Pancreas (tissue), 10 donors: ENCODE data around the gene FBN2. TPM values are rescaled to one million over a fixed set of nuclear protein-coding genes. Genes with fewer than 3 reads are reported as not detected.

Source experiments
- ATAC-seq, 4 donors: fragments of 200-7000 bp; cut with Tn5 transposase; one replicate each; pipeline versions ENCODE4 v1.8.0 to v1.9.1; 2020; ENCODE audit warnings: mild to moderate bottlenecking in 4 of 4, moderate library complexity in 4 of 4
- DNase-seq, 6 donors: peaks; one replicate each; pipeline ENCODE4 v3.0.0-alpha.2; 2020
- FAIRE-seq: peaks from 2 replicates; lab custom pipeline; 2012; peaks lifted over from hg19 to GRCh38; lab: Jason Lieb, UNC
- H3K27ac ChIP-seq, 4 donors: fragments of 200-600 bp; sonication (generic); 1 replicate in 3 of 4; 2 replicates in 1 of 4; pipeline versions ENCODE4 v1.5.0 to v1.8.0; 2020
- H3K27me3 ChIP-seq, 4 donors: fragments of 200-600 bp; one replicate each; pipeline ENCODE4 v1.8.0; 2021
- H3K36me3 ChIP-seq, 3 donors: fragments of 200-600 bp; sonication (generic) in 1 of 3; one replicate each; pipeline versions ENCODE4 v1.5.0 to v1.8.0; 2020 to 2021
- H3K4me1 ChIP-seq, 3 donors: fragments of 200-600 bp; one replicate each; pipeline ENCODE4 v1.8.0; 2021
- H3K4me3 ChIP-seq, 4 donors: fragments of 200-600 bp; sonication (generic) in 2 of 4; one replicate each; pipeline versions ENCODE4 v1.5.0 to v1.8.0; 2020 to 2021
- H3K9me3 ChIP-seq, 4 donors: fragments of 200-600 bp; one replicate each; pipeline ENCODE4 v1.8.0; 2021
- CTCF ChIP-seq, 4 donors: fragments of 200-600 bp; sonication (generic) in 3 of 4; IDR thresholded peaks; one replicate each; pipeline versions ENCODE4 v1.5.0 to v1.8.0; 2021; ENCODE audit warnings: antibody characterized with exemption in 4 of 4
- WGBS, 2 donors: extraction: QIAGEN DNeasy Blood & Tissue Kit; methylation state at CpG; one replicate each; pipeline ENCODE4 v1.1.7; 2013; 5-methylcytosine and 5-hydroxymethylcytosine counted together
- intact Hi-C, 3 donors: fragments of 100-400 bp; cut with DNase I; formaldehyde crosslinking; loops; one replicate each; pipeline versions ENCODE4 v1.11.1 to v1.14.2; 2022
- polyA plus RNA-seq, 2 donors: library from polyadenylated mRNA; stranded (reverse); fragments of 200-250 nt; gene quantifications; one replicate each; pipeline ENCODE4 v1.2.3, GENCODE V29; 2013
- total RNA-seq, 6 donors: library from RNA; stranded (reverse); fragmentation: NEBNext Ultra II Directional in 4 of 6; extraction: Animal tissue kit (Norgen Biotek cat#: 25700) in 4 of 6; gene quantifications; one replicate each; pipeline versions ENCODE4 v1.2.1 to v1.2.4, GENCODE V29; 2021 to 2023
- donor health status: healthy with polysubstance abuse.
- donor health status: DM: no; HTN: no; CAD: no; lungs with moderate emphysema.
- donor health status: DM: no; HTN: no; CAD: no.
- donor health status: control.
- donor health status: control.
- donor health status: Bipolar disorder and iron deficiency.
- donor health status: DM: yes; HTN: yes; CAD: no.
- donor health status: DM: no; HTN: no; CAD: no.
- donor health status: DM: no; HTN: no; CAD: no.
- donor health status: DM: yes; HTN: yes; CAD: no.

FBN2 gene
- total and polyA plus RNA-seq, 8 donors = 0.04 to 0.78 (median 0.18) TPM; not detected in 3

GRCh38 chr5:128472036-128472435 is 66.0 kb downstream of the FBN2 start:
- no peak for ATAC-seq
- Histone ChIP-seq H3K27me3 (no peaks in the 10 kb centered on the region), H3K27ac (no peak overlapping the region), H3K4me1 (no peaks in the 10 kb centered on the region), H3K4me3 (no peak overlapping the region), H3K36me3 (no peaks in the 10 kb centered on the region), H3K9me3 (no peaks in the 10 kb centered on the region)
- TF ChIP-seq CTCF (IDR thresholded peaks at IDR 0.05) = no peak
- no peak for FAIRE-seq
- no peak for DNase-seq
- WGBS, 2 donors = 60% methylated on average over 2 of the region's 2 CpGs
- intact Hi-C loops = no loop called here

GRCh38 chr5:128470663-128471062 is 67.4 kb downstream of the FBN2 start:
- Histone ChIP-seq H3K36me3 (no peaks in the 10 kb centered on the region), H3K27ac (no peak overlapping the region), H3K9me3 (no peaks in the 10 kb centered on the region), H3K4me3 (no peak overlapping the region), H3K27me3 (no peaks in the 10 kb centered on the region), H3K4me1 (no peaks in the 10 kb centered on the region)
- DNase-seq (no peak), ATAC-seq (no peak), FAIRE-seq (no peak)
- intact Hi-C loops = no loop called here
- no peak for TF ChIP-seq CTCF (IDR thresholded peaks at IDR 0.05)
- 53 to 56% methylated on average over 1 of the region's 1 CpG for WGBS, 2 donors

GRCh38 chr5:128469912-128470311 is 68.1 kb downstream of the FBN2 start:
- WGBS, 2 donors = 31 to 43% methylated on average over 2 of the region's 2 CpGs
- Histone ChIP-seq H3K36me3 (no peaks in the 10 kb centered on the region), H3K4me3 (no peak overlapping the region), H3K27me3 (no peaks in the 10 kb centered on the region), H3K27ac (no peak overlapping the region), H3K9me3 (no peaks in the 10 kb centered on the region), H3K4me1 (no peaks in the 10 kb centered on the region)
- ATAC-seq (no peak), DNase-seq (no peak), FAIRE-seq (no peak)
- TF ChIP-seq CTCF (IDR thresholded peaks at IDR 0.05) = no peak
- intact Hi-C loops = no loop called here

GRCh38 chr5:128466980-128467379 is 71.1 kb downstream of the FBN2 start:
- Histone ChIP-seq H3K27me3 (no peaks in the 10 kb centered on the region), H3K9me3 (no peaks in the 10 kb centered on the region), H3K36me3 (no peaks in the 10 kb centered on the region), H3K4me1 (no peaks in the 10 kb centered on the region), H3K27ac (no peak overlapping the region), H3K4me3 (no peak overlapping the region)
- no peak for TF ChIP-seq CTCF (IDR thresholded peaks at IDR 0.05)
- ATAC-seq = no peak
- 41 to 58% methylated on average over 1 of the region's 1 CpG for WGBS, 2 donors
- no peak for FAIRE-seq
- no peak for DNase-seq
- intact Hi-C loops = no loop called here

GRCh38 chr5:128466554-128466953 is 71.5 kb downstream of the FBN2 start:
- no peaks in the 10 kb centered on the region for H3K4me1 ChIP-seq
- intact Hi-C loops = no loop called here
- ATAC-seq (no peak), DNase-seq (no peak), FAIRE-seq (no peak)
- WGBS, 2 donors = 42 to 57% methylated on average over 5 of the region's 5 CpGs
- no peaks in the 10 kb centered on the region for H3K9me3 ChIP-seq
- no peak for TF ChIP-seq CTCF (IDR thresholded peaks at IDR 0.05)
- H3K27ac ChIP-seq = no peak overlapping the region
- no peak overlapping the region for H3K4me3 ChIP-seq
- H3K27me3 ChIP-seq = no peaks in the 10 kb centered on the region
- no peaks in the 10 kb centered on the region for H3K36me3 ChIP-seq
